CD1c-positive myeloid dendritic cell (primary cell): ENCODE measurements around the gene TRIM44.
A peak's percentile ranks its signal among the peaks of the same experiment; 100 is the strongest.

Experiments
- DNase-seq: peaks from one replicate; pipeline ENCODE4 v3.0.0-alpha.2; 2016; ENCODE audit errors: extremely low spot score

Gene TRIM44

DNA sequence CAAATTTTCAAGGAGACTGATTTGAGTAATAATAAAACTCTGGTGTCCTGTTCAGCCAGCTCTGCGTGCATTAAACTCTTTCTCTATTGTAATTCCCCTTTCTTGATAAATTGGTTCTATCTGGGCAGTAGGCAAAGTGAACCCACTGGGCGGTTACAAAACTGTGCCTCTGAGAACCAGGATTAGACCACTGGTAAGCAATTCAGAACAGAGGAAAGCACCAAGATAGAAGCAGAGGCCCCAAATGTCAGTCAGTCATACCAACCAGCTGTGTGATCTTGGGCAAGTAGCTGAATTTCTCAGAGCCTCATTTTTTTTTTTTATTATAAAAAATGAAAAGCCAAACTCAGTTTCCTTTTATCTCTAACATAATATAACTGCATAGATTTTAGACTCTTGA lies 54.9 kb downstream of the TRIM44 start:
- no peak for DNase-seq

DNA sequence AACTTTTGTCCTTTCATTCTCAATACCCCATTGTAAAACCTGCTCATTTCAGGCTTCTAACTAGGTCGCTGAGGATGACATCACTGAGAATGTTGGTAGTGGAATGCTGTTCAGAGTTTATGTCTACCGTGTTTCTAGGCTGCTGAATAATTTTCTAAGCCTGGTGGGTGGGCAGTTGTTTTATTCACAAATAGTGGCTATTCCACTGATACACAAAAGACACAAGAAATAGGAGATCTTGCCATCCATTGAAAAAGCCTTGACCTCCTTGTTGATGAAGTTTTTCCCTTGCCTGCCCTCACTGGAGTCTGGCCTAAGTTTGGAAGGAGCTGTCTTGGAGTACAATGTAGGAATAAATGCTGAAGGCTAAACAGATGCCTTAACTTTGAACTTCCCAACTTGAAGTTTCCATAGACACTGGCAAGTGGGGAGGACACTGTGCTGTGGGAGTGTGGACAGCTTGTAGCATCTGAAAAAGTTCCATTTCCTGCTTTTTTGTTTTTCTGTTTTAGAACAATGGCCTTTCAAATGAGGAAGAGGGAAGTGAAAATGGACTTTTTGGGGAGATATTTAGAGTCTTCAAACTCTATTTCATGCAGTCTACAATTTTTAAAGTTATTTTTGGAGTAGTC lies 59.2 kb downstream of the TRIM44 start:
- DNase-seq = peak; percentile 65

DNA sequence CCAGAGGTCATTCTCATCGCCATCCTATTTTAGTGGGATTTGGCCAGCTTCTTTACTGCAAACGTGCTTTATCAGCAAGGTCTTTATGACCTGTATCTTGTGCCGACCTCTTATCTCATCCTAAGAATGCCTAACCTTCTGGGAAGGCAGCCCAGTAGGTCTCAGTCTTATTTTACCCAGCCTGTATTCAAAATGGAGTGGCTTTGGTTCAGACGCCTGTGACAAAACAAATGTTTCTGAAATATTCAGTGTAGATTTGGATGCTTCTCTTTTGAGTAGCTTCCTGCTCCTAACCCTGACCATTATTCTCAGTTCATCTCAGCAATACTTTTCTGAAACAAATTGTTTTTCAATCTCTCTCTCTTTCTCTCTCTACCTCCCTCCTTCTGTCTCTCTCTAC lies 60.1 kb downstream of the TRIM44 start:
- no peak for DNase-seq

DNA sequence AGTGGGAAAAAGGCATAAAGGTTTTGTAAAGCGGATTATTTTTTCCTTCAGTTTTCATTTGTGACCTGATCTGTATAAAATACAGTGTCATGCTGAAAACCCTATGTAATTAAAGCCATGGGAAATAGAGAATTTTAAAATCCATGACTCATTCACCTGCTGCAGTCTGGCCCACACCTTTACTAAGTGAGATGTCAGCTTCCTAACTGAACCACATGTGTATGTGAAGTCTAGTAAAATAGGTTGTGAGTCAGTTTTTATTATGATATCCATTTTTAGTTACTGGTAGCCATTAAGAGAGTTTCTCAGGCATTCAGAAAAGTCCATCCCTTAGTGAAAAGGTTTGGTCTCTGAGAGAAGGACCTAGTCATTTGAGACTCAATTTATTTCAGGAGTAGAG lies 60.9 kb downstream of the TRIM44 start:
- DNase-seq = no peak

DNA sequence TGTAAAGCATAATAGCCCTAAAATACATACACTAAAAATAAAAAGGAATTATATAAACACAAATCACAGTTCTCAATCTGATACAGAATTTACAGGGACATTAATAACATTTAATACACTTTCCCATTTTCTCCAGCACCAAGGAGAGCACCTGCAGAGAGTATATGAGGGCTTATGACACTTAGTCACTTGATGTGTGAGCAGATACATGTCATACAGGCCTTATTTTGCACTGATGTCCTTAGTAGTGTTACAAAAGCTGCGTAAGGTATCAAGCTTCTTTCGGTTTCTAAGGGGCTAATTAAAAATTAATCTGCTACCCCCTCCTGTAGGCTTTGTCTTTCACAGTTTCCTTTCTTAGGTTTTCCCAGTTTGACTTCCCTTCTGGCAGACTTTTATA lies 61.3 kb downstream of the TRIM44 start:
- DNase-seq = no peak

DNA sequence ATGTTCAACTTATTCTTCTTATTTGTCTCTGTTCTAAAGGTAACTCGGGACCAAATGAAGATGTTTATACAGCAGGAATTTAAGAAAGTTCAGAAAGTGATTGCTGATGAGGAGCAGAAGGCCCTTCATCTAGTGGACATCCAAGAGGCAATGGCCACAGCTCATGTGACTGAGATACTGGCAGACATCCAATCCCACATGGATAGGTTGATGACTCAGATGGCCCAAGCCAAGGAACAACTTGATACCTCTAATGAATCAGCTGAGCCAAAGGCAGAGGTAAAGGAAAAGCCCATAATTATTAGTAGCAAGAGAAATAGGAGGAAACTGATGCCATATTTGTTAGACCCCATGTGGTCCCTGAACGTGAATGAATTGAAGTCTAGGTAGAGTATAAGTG lies 63.3 kb downstream of the TRIM44 start:
- DNase-seq = no peak

DNA sequence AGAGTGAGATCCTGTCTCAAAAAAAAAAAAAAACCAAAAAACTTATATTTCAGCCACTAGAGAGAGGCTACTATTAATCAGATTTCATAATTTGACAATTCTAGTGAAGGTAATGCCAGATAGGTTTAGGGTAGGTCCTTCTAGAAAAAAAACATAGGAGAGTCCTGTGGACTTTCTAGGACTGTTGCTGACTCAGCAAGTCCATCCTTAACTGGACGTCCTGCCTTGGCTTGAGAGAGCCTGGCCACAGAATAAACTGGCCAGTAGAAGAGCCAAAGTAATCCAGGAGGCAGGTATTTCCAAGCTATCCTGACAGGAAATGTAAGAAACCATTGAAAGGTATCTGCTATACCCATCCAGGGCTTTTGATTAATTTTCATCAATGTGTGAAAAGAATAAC lies 64.6 kb downstream of the TRIM44 start:
- no peak for DNase-seq

DNA sequence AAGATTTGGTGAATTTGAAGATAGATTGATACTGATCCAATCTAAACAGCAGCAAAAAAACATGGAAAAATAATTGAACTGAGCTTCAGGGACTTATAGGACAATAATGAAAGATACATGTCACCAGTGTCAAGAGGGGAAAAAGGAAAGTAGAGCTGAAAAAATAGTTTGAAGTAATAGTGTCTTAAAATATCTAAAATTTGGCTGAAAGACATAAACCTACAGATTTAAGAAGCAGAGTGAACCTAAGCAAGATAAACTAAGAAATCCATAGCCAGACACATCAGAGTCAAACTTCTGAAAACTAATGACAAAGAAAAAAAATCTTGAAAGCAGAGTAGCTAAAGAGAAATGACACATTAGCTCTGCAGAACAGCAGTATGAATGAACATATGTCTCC lies 67.7 kb downstream of the TRIM44 start:
- no peak for DNase-seq

DNA sequence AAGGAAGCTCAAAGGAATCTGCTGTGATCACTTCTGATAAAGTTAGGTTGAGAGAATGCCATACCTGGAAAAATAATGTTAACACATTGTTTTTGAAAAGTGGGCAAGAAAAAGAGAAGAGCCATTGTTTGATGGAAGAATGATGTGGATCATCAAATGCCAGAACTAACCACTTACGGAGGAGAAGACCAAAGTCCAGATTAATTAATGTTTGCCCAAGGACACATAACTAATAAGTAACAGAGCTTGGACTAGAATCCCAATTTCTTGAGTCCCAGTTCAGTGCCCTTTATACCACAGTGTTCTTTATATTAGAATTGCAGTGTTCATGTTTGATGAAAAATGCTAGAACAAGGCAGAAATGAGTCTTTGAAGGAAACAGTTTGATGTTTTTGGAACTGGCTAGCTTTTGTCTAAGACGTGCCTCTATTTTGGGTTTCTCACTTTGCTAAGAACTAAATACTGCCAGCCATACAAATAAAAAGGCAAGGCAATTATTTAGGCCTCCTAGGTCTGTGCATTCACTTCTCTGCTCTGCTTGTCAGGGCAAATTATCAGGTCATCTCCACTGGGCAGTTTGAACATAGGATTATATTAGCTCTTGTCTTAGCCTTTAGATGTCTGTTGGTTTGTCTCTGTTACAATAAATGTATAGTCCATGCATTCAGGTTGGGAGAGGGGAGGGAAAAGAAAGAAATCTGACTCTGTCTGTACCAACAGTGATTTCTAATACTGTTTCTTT lies 72.3 kb downstream of the TRIM44 start:
- DNase-seq = no peak

DNA sequence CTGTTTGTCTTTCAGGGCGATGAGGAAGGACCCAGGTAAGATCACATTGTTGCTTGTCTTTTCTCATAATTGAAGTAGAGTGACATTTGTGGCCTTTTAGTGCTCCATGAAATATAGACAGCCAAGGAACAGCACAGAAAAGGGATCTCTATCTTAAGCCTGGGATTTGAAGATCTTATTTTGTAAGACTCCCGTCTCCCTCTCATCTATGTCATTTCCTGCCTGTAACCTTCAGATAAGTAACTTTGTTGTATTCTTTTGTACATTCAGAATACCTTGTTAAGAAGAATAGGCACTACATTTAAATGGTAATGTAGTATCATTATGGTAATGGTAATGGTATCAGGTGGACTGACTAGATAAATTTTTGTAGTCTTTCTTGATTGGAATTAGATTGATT lies 72.8 kb downstream of the TRIM44 start:
- no peak for DNase-seq

DNA sequence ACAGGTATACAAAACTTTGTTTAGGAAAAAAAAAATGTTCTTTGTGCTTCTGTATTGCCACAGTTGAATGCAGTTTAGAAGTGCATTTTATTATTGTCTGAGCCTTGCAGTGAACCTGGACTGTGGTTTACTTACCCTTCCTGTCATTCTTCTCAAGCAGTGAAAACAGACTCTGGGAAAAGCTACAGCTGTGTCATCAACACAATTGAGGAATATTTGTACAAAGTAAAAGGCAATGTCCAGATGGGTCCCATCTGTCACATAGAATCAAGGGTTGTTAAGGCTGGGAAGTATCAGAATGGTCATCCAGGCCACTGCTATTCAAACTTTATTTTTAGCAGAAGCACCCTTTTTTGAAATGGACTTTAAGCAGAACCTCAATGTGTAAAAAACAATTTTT lies 73.3 kb downstream of the TRIM44 start:
- DNase-seq = no peak

DNA sequence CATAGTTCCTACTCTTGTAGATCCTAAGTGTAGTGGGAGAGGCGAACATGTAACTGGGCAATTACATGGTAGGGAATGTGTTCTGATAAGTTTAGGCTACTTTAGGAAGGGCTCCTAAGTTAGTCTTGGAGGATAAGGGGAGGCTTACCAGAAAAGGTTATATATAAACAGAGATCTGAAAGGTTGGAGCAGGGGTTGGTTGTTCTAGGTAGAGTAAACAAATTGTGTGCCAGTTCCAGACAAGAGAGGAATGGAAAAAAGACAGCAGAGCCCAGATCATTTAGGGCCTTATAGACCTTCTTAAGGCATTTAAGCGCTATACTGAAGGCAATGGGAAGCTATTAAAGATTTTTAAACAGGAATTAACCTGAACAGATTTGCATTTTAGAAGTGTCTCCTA lies 74.4 kb downstream of the TRIM44 start:
- no peak for DNase-seq

DNA sequence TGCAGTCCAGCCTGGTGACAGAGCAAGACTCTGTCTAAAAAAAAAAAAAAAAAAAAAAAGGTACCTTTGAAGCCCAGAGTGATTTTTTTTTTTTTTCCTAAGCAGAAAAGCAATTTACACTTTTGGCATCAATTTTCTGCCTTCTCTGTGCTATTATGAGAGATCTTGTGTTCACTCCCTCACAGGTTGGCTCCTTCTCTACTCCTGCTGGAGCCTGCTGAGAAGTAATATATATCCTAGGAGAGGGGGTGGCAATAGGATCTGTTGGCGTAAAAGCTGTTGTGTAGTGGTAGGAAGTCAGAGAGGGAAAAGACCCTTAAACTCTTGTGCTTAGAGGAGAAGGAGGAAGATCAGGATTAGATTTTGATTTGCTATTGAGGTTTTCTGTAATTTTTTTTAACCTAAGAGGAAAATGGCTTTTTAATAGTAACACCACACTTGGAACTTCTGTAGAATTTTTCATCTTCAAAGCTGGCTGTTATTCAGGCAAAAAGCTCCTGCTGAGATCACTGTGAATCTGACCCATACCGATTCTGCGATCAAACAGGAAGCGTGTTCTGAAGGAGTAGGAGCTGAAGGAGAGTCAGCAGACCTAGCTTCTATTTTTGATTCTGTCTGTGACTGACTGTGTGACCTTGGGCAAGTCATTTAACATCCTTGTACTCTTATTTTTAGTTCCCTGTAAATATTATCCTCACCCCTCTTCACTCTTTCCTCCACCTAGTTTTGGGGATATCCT lies 77.7 kb downstream of the TRIM44 start:
- DNase-seq = no peak

DNA sequence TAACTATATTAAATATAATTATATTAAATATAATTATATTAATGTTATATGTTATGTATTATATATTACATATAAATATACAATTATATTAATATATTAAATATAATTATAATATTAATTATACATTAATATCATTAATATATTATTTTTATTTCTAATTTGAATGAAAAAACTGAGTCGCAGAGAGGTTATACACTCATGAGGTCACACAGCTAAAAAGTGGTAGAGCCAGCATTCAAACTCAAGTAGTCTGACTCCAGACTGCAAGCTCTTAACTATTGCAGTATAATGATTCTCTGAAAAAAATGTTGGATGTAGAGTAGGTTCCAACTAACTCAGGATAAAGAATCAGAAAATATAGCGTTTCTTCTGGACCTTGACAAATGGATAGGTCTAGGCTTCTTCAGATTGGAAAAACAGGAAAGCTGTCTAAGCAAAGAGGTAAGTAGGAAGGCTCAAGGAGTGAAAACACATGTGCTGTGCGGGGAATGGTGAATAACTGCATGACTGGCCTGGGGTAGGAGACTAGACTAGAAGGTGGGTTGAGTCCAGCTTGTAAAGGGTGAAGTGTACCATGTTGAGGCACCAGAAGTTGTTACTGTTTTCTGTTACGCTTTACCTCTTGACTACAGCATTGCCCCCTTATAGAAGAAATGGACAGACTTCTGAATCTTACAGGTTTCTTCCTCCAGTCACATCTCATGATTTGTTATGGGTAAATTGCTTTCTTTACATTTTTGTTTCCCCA lies 80.3 kb downstream of the TRIM44 start:
- DNase-seq = no peak

DNA sequence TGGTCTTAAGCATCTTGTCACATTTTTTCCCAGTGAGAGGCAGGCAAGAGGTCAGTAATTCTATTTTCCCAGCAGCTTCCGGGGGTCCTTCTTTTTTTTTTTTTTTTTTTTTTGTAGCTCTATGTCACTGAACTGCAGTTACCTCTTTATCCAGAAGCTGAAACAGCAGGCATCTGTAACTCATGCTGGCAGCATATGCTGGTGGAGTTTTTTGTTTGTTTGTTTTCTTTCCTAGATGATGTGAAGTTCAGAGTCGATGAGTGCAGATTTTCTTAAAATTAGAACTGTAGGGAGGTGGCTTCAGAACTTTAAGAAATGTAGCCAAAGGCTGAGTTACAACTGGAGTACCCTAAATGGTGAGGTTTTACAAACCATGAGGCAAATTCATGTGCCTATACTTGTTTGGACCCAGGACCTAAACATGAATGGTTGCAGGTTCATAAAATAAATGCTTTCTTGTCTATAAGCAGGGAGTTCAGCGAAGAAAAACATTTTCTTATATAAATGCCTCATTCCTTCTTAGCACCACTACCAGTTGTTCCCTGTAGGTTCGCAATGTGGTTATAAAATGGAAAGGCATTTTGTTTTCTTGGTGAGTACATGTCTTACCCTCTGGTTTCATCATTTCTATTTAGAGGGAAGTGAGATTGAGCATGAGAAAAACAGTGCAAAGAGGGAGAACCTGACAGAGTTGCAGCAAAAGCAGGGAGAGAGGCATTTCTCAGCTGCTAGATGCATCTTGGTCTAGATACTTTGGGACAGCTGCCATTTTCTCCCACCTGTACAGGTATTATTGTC lies 84.0 kb downstream of the TRIM44 start:
- no peak for DNase-seq

DNA sequence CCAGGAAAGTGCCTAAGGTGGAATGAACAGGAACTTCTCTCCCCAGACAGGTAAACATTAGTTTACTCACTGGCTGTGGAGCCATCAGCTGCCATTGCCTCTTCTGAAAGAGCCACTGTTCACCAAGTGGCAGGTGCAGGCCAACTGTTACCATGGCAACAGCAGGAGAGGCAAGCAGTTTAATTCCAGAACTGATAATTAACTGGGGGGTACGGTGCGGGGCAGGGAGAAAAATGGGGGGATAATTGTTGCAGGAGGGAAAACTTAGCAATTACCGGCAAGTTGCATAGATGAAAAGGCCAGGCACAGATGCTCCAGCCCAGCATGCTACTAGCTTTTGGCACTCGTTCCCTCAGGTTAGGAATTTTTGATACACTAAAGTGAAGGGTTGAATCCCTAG lies 85.1 kb downstream of the TRIM44 start:
- DNase-seq = no peak

DNA sequence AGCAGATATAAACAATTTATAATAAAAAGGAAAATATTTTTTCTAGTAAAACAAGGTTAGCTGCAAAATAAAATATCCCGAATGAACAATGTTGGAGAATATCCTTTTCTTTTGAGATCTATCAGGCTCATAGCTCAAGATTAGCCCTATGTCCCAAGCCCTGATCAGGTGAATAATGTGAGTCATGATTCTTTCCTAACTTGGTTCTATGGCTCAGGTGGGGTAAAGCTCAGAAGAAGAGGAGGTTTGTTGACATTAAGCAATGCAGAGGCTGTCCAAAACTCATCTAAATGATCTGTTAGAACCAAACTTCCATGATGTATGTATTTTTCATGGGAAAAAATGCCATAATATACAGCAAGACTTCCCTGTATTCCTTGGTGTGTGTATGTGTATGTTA lies 86.1 kb downstream of the TRIM44 start:
- DNase-seq = no peak

DNA sequence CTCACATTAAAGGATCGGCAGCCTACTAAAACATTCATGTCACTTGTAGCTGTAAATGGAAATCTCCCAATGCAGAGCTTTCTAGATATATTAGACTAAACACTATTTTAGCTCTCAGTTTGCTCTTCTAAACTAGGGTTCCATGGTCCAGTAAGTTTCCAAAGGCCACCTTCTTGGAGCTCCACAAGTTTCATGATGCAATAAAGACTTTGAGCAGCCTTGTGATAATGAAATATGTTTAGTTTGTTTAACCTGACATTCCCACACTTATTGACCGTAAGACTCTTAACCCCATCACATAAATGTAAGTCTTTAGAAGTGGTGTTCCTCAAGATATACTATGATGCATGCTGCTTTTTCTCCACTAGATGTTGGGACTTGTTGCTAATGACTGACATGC lies 87.7 kb downstream of the TRIM44 start:
- no peak for DNase-seq

DNA sequence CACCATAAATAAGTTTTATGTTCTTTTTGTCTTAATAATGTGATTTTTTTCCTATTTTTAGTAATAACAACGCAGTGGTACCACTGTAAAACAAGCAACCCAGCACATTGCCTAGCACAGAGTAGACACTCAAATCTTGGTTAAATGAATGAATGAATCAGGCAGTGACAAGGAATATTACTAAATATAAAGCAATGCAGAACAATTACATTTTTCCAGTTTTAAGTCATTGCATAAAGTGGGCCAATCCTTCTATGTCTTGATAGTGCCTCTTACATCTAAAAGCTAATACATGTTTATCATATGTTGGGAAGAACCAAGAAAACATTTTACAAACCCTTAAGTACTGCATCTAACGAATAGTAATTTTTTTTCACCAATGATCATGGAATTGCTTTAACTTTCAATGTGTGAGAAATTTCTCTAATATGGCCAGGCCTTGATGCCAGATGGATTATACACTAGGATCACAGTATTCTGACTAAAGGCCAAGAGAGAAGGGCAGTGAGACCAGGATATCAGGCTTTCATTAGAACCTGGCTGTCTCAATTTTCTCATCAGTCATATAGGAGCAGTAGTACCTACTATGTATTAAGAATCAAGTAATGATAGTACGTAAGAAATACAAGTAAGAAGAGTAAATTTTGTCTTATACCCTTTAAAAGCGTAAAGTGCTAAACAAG lies 88.5 kb downstream of the TRIM44 start:
- no peak for DNase-seq

DNA sequence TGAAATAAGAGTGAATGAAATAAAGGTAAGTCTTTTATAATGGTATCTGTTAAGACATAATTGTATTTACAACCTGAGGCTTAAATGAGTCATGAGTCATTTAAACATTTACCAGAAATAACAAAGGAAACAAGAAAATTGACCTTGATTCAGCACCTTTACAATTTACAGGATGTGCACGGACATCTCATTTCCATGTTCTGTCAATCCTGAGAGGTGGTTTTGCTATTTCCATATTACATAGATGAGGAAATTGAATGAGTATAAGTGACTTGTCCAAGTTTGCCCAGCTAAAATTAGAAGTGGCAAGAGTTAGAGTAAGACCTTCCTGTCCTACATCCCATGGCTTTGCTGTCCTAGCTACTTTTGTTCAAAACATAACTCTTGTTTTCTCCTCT lies 89.1 kb downstream of the TRIM44 start:
- no peak for DNase-seq

DNA sequence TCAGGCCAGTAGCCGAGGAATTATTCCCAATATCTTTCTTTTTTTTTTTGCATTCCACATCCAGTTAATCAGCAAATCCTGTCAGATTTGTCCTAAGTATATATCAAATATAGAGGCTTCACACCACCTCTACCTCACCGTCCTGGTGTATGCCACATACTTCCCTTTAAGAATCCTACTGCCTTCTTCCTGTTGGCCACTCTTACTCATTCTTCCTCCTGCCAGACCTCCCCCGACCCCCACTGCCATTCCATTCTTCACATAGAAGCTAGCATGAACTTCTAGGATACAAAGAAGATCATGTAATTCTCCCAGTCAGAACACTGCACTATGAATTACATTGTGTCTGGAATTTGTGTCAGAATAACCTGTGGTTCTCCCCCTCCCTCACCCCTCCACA lies 89.5 kb downstream of the TRIM44 start:
- no peak for DNase-seq
